Measurements from ENCODE around the gene AATK. TPM values are rescaled to one million over a fixed set of nuclear protein-coding genes. Genes with fewer than 3 reads are reported as not detected.
A peak's percentile ranks its signal among the peaks of the same experiment; 100 is the strongest.

The AATK gene
- total and polyA plus RNA-seq, 2 of the 13 experiments (the other 11 are each of a cell fraction or from before 2014, with no cell fraction given) = 2.9 to 8.4 TPM

DNA sequence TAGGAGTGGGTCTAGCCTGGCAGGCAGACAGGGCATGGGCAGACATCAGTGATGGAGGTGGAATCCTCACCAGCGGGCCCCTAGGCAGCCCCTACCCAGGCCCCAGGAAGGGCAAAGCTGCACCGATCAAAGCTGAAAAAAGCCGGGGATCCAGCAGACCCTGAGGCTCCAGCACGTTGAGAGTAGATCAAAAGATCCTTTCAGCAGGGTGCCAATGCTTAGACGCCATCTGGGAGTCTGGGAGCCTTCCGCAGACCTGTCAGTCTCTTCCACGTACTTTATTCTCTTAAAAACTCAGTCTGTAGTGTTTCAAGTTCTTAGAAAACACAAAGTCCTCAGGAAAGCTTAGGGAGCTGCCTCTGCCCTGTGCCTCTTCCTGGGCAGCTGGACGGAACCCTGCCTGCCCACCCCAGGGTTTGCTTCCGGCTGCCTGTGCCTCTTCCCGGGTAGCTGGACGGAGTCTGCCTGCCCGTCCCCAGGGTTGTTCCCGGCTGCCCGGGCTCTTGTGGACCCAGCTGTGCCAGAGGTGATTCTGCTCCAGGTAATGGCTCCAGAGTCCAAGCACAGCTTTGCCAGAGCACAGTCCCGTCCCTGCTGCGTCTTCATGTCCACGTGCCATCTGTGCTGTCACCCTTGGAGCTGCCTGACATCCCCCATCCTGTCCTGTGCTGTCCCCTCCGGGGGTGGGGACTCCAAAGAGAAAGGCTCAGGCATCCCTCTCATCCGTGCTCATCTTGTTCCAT lies 51.5 kb downstream of the AATK start:
- H3K9ac ChIP-seq (ENCODE audit: insufficient read depth, low read depth, low read length) = no peak overlapping the region
- in situ Hi-C loops (cut with HindIII; ENCODE audit: extremely low pct_ligation_motif_present, low pct_unique_long_range_greater_than_20kb) = no loop called here
- H3K79me2 ChIP-seq (ENCODE audit: insufficient read depth, low read length) = no peaks in the 10 kb centered on the region
- 89% methylated on average over 13 of the region's 19 CpGs for WGBS (ENCODE audit: low lambda C conversion rate)
- H3K4me3 ChIP-seq (replicated peaks in 1 of 3; ENCODE audit: insufficient read depth in 1 of 3, low read depth in 2 of 3, low read length in 3 of 3) = no peak overlapping the region
- no peak overlapping the region for H3K27ac ChIP-seq (ENCODE audit: extremely low read length, insufficient read depth, low read length)
- H3K27me3 ChIP-seq (ENCODE audit: control insufficient read depth in 1 of 2, insufficient read depth in 2 of 2, low read length in 2 of 2) = no peaks in the 10 kb centered on the region
- CTCF ChIA-PET (ENCODE audit: low intra/inter-chr PET ratio, low total read pairs) = no interaction called here
- H3K9me3 ChIP-seq (ENCODE audit: low read length) = no peaks in the 10 kb centered on the region
- no peak for ATAC-seq
- no peak for FAIRE-seq
- peaks cover 0 to 2% of the 10 kb centered on the region in 2 experiments; a peak in 2 of 5 replicates for H3K36me3 ChIP-seq (replicated peaks in 1 of 2; ENCODE audit: control insufficient read depth in 1 of 2, insufficient read depth in 2 of 2, low read length in 2 of 2)
- POLR2A ChIA-PET = interaction anchor here (1.1 kb wide), 1 partner anchor 78 kb away, joined by 6 read pairs; no protein-coding TSS in a partner anchor
- no peak for DNase-seq (ENCODE audit: low spot score)
- no peak for TF ChIP-seq ZBTB4 (CRISPR knock-in tag; IDR thresholded peaks at IDR 0.05; ENCODE audit: borderline replicate concordance)
- no peak overlapping the region for H2AFZ ChIP-seq (ENCODE audit: low read length)
- peaks cover 7% of the 10 kb centered on the region; the same call in 1 of the 2 replicates for H3K4me1 ChIP-seq (ENCODE audit: insufficient read depth, low read length)
- no peak overlapping the region for H3K4me2 ChIP-seq (ENCODE audit: low read depth, low read length)
- BruUV-seq (replicated peaks) = no TSS peak
- H4K20me1 ChIP-seq (ENCODE audit: insufficient read depth, low read length) = peaks cover 2% of the 10 kb centered on the region; the same call in 1 of the 2 replicates
- intact Hi-C loops (cut with micrococcal nuclease; ENCODE audit: unreplicated experiment) = no loop called here

- ATAC-seq (peak; percentile 15), FAIRE-seq (no peak), DNase-seq (ENCODE audit: low spot score) (no peak)
- peaks cover 7% of the 10 kb centered on the region; the same call in 1 of the 2 replicates for H3K4me1 ChIP-seq (ENCODE audit: insufficient read depth, low read length)
- H3K27me3 ChIP-seq (ENCODE audit: control insufficient read depth in 1 of 2, insufficient read depth in 2 of 2, low read length in 2 of 2) = no peaks in the 10 kb centered on the region
- intact Hi-C loops (cut with micrococcal nuclease; ENCODE audit: unreplicated experiment) = no loop called here
- WGBS (ENCODE audit: low lambda C conversion rate) = 73% methylated on average over 13 of the region's 21 CpGs
- H3K4me2 ChIP-seq (ENCODE audit: low read depth, low read length) = no peak overlapping the region
- H3K9me3 ChIP-seq (ENCODE audit: low read length) = no peaks in the 10 kb centered on the region
- peaks cover 0 to 2% of the 10 kb centered on the region in 2 experiments; a peak in 2 of 5 replicates for H3K36me3 ChIP-seq (replicated peaks in 1 of 2; ENCODE audit: control insufficient read depth in 1 of 2, insufficient read depth in 2 of 2, low read length in 2 of 2)
- no peak overlapping the region for H3K9ac ChIP-seq (ENCODE audit: insufficient read depth, low read depth, low read length)
- no peak overlapping the region for H3K27ac ChIP-seq (ENCODE audit: extremely low read length, insufficient read depth, low read length)
- no peak overlapping the region for H3K4me3 ChIP-seq (replicated peaks in 1 of 3; ENCODE audit: insufficient read depth in 1 of 3, low read depth in 2 of 3, low read length in 3 of 3)
- no peaks in the 10 kb centered on the region for H3K79me2 ChIP-seq (ENCODE audit: insufficient read depth, low read length)
- POLR2A ChIA-PET = no interaction called here
- in situ Hi-C loops (cut with HindIII; ENCODE audit: extremely low pct_ligation_motif_present, low pct_unique_long_range_greater_than_20kb) = no loop called here
- peaks cover 2% of the 10 kb centered on the region; the same call in 1 of the 2 replicates for H4K20me1 ChIP-seq (ENCODE audit: insufficient read depth, low read length)
- BruUV-seq (replicated peaks) = no TSS peak
- CTCF ChIA-PET (ENCODE audit: low intra/inter-chr PET ratio, low total read pairs) = no interaction called here
- no peak overlapping the region for H2AFZ ChIP-seq (ENCODE audit: low read length)
- TF ChIP-seq NR2C2 (CRISPR knock-in tag; IDR thresholded peaks at IDR 0.05; ENCODE audit: borderline replicate concordance) (0 out of 2 replicates have a peak, but pooled peaks have one; percentile 44), GFI1 (CRISPR knock-in tag; IDR thresholded peaks at IDR 0.05; ENCODE audit: borderline replicate concordance) (no peak), ZNF83 (CRISPR knock-in tag; IDR thresholded peaks at IDR 0.05; ENCODE audit: borderline replicate concordance) (no peak), BRD4 (CRISPR knock-in tag; IDR thresholded peaks at IDR 0.05) (no peak), SNAPC4 (CRISPR knock-in tag; IDR thresholded peaks at IDR 0.05) (no peak), MED13 (CRISPR knock-in tag; IDR thresholded peaks at IDR 0.05) (no peak)
Measured at GRCh38 chr17:81113158-81113724, 52.8 kb downstream of the AATK start.

All from HepG2 (cell line).